Suprapubic skin (tissue), 4 donors: ENCODE measurements around the gene FBXL19.

Source experiments
- POLR2A ChIP-seq, 2 donors: fragments of 450-650 bp; IDR thresholded peaks; one replicate each; pipeline ENCODE4 v1.6.1; 2017; ENCODE audit warnings: antibody characterized with exemption in 2 of 2, mild to moderate bottlenecking in 2 of 2, moderate library complexity in 2 of 2
- POLR2AphosphoS5 ChIP-seq, 3 donors: sonication (generic); formaldehyde crosslinking; IDR thresholded peaks; one replicate each; pipeline ENCODE4 v1.6.1; 2017; ENCODE audit warnings: antibody characterized with exemption in 3 of 3
- TF ChIP-seq, protein P1 (sequence below), 2 donors: fragments of 200-600 bp in 1 of 2; fragments of 450-650 bp in 1 of 2; sonication (generic) in 1 of 2; IDR thresholded peaks; one replicate each; pipeline ENCODE4 v1.5.1; 2016 to 2019; ENCODE audit warnings: antibody characterized with exemption in 2 of 2, mild to moderate bottlenecking in 1 of 2, moderate library complexity in 1 of 2

DNA sequence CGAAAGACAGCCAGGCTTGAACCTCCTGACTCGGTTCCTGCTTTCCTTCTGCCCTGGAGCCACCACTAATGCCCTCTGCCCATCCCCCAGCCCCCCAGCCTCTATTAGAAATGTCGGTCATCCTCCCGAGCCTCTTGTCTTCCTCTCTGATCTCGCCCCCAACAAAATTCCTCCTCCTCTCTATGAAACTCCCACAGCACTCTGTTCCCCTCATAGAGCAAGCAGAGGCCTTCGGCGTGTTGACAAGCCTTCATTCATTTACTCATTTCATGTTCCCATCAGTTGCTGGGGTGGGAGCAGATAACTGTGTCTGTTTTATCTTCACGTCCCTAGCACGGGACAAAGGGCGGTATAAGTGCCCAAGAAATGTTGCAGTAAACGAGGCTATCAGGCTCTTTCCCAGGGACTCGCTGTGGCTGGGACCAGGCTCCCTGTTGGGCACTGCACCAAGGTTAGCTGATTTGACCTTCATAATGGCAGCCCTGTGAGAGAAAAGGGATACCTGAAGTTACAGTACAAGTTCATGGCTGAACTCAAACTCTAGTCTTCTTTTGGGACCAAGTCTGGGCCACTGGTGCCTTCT, 7.8 kb downstream of the FBXL19 start:
- TF ChIP-seq POLR2AphosphoS5 (IDR thresholded peaks at IDR 0.05) = no peak
- TF ChIP-seq, protein P1, sequence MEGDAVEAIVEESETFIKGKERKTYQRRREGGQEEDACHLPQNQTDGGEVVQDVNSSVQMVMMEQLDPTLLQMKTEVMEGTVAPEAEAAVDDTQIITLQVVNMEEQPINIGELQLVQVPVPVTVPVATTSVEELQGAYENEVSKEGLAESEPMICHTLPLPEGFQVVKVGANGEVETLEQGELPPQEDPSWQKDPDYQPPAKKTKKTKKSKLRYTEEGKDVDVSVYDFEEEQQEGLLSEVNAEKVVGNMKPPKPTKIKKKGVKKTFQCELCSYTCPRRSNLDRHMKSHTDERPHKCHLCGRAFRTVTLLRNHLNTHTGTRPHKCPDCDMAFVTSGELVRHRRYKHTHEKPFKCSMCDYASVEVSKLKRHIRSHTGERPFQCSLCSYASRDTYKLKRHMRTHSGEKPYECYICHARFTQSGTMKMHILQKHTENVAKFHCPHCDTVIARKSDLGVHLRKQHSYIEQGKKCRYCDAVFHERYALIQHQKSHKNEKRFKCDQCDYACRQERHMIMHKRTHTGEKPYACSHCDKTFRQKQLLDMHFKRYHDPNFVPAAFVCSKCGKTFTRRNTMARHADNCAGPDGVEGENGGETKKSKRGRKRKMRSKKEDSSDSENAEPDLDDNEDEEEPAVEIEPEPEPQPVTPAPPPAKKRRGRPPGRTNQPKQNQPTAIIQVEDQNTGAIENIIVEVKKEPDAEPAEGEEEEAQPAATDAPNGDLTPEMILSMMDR (IDR thresholded peaks at IDR 0.05) = no peak
- TF ChIP-seq POLR2A (IDR thresholded peaks at IDR 0.05) = no peak
